ENCODE data around the gene SSR4.

SSR4 gene

GRCh38 chrX:153766098-153766817 lies 28.2 kb upstream of the SSR4 start:
- Mint-ChIP-seq H3K4me1 (ENCODE audit: low read depth) (peaks cover 16% of the 10 kb centered on the region), H3K4me3 (peak overlapping the region; percentile 30), H3K36me3 (ENCODE audit: low read depth) (no peaks in the 10 kb centered on the region), H3K27me3 (peaks cover 16% of the 10 kb centered on the region), H3K9me3 (no peaks in the 10 kb centered on the region), H3K27ac (peak overlapping the region; percentile 22)
- peak; percentile 58 for DNase-seq

GRCh38 chrX:153766871-153767673 lies 27.4 kb upstream of the SSR4 start:
- Mint-ChIP-seq H3K27me3 (peaks cover 16% of the 10 kb centered on the region), H3K9me3 (no peaks in the 10 kb centered on the region), H3K4me3 (no peak overlapping the region), H3K36me3 (ENCODE audit: low read depth) (no peaks in the 10 kb centered on the region), H3K27ac (no peak overlapping the region), H3K4me1 (ENCODE audit: low read depth) (peaks cover 16% of the 10 kb centered on the region)
- no peak for DNase-seq

- Mint-ChIP-seq H3K27me3 (peaks cover 20% of the 10 kb centered on the region), H3K36me3 (ENCODE audit: low read depth) (no peaks in the 10 kb centered on the region), H3K4me1 (ENCODE audit: low read depth) (peaks cover 16% of the 10 kb centered on the region), H3K9me3 (no peaks in the 10 kb centered on the region), H3K4me3 (no peak overlapping the region), H3K27ac (no peak overlapping the region)
- no peak for DNase-seq
These were observed 26.8 kb upstream of the SSR4 start for GRCh38 chrX:153767674-153768055.

GRCh38 chrX:153768311-153769157 lies 25.9 kb upstream of the SSR4 start:
- no peak overlapping the region for H3K4me3 Mint-ChIP-seq
- H3K27me3 Mint-ChIP-seq: peaks cover 16% of the 10 kb centered on the region
- H3K9me3 Mint-ChIP-seq: no peaks in the 10 kb centered on the region
- H3K27ac Mint-ChIP-seq: no peak overlapping the region
- peaks cover 16% of the 10 kb centered on the region for H3K4me1 Mint-ChIP-seq (ENCODE audit: low read depth)
- no peaks in the 10 kb centered on the region for H3K36me3 Mint-ChIP-seq (ENCODE audit: low read depth)
- DNase-seq: peak; percentile 27

- H3K4me3 Mint-ChIP-seq: no peak overlapping the region
- H3K27me3 Mint-ChIP-seq: peaks cover 12% of the 10 kb centered on the region
- no peak overlapping the region for H3K27ac Mint-ChIP-seq
- H3K4me1 Mint-ChIP-seq (ENCODE audit: low read depth): peaks cover 12% of the 10 kb centered on the region
- H3K36me3 Mint-ChIP-seq (ENCODE audit: low read depth): no peaks in the 10 kb centered on the region
- DNase-seq: peak; percentile 26
- no peaks in the 10 kb centered on the region for H3K9me3 Mint-ChIP-seq
These were observed 25.2 kb upstream of the SSR4 start for GRCh38 chrX:153769158-153769864.

- Mint-ChIP-seq H3K9me3 (no peaks in the 10 kb centered on the region), H3K4me3 (no peak overlapping the region)
These were observed 24.4 kb upstream of the SSR4 start for GRCh38 chrX:153769865-153770600.

DNA sequence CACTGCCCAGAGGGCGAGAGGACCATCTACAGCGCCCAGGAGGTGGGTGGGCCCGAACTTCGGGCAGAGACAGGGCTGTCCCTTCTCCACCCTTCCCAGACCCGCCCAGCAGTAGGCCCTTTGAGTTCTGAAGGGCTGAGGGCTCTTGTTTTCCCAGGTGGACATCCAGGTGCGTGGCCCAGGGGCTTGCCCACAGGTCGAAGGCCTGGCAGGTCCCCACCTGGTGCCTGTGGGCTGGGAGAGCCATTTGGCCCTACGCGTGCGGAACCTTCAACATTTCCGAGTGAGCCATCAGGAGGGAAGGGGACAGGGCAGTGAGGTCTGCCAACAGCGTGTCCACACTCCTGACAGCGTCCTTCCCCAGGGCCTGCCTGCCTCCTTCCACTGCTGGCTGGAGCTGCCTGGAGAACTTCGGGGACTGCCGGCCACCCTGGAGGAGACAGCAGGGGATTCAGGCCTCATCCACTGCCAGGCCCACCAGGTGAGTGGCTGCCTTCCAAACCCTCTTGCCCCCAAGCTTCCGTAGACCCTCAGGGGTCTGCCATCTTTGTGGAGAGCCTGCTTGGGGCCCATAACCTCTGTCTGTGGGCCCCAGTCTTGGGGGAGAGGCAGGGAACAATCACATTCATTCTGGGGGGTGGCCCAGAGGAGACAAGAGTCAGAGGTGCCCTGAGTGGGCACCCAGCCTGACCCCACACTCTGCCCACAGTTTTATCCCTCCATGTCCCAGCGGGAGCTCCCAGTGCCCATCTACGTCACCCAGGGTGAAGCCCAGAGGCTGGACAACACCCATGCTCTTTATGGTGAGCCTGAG lies 23.7 kb upstream of the SSR4 start:
- H3K4me1 Mint-ChIP-seq (ENCODE audit: low read depth): peaks cover 12% of the 10 kb centered on the region
- H3K36me3 Mint-ChIP-seq (ENCODE audit: low read depth): no peaks in the 10 kb centered on the region
- no peak overlapping the region for H3K4me3 Mint-ChIP-seq
- H3K9me3 Mint-ChIP-seq: no peaks in the 10 kb centered on the region
- DNase-seq: no peak
- no peak overlapping the region for H3K27ac Mint-ChIP-seq
- peaks cover 12% of the 10 kb centered on the region for H3K27me3 Mint-ChIP-seq

More at GRCh38 chrX:153769865-153770600, 24.4 kb upstream of the SSR4 start:
- Mint-ChIP-seq H3K4me1 (ENCODE audit: low read depth) (peaks cover 12% of the 10 kb centered on the region), H3K27me3 (peaks cover 12% of the 10 kb centered on the region), H3K27ac (no peak overlapping the region), H3K36me3 (ENCODE audit: low read depth) (no peaks in the 10 kb centered on the region)
- DNase-seq: no peak

DNA sequence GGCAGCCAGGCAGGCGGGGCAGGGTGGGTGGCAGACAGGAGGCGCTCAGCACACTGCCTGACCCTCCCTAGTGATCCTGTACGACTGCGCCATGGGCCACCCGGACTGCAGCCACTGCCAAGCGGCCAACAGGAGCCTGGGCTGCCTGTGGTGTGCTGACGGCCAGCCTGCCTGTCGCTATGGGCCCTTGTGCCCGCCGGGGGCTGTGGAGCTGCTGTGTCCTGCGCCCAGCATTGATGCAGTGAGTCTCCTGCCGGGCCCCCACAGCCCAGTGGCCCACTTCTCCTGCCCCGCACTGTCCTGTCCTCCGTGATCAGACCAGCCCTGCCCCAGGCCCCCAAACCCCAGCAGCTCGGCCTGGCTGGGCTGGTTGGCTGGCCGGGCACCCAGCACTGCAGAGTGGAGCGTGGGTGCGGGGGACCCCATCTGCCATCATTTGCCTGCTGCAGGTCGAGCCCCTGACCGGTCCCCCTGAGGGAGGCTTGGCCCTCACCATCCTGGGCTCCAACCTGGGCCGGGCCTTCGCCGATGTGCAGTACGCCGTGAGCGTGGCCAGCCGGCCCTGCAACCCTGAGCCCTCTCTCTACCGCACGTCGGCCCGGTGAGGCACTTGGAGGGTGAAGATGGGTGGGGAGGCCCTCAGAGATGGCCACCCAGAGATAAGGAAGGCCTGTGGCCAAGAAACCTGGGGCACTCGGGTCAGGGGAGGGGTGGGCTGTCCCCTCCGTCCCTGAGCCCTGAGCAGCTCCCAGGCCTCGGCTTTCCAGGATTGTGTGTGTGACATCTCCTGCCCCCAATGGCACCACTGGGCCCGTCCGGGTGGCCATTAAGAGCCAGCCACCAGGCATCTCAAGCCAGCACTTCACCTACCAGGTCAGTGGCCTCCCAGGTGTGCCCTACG lies 22.8 kb upstream of the SSR4 start:
- Mint-ChIP-seq H3K27me3 (peaks cover 9% of the 10 kb centered on the region), H3K27ac (no peak overlapping the region), H3K9me3 (no peaks in the 10 kb centered on the region), H3K36me3 (ENCODE audit: low read depth) (no peaks in the 10 kb centered on the region), H3K4me1 (ENCODE audit: low read depth) (peaks cover 5% of the 10 kb centered on the region), H3K4me3 (no peak overlapping the region)
- DNase-seq: no peak

DNA sequence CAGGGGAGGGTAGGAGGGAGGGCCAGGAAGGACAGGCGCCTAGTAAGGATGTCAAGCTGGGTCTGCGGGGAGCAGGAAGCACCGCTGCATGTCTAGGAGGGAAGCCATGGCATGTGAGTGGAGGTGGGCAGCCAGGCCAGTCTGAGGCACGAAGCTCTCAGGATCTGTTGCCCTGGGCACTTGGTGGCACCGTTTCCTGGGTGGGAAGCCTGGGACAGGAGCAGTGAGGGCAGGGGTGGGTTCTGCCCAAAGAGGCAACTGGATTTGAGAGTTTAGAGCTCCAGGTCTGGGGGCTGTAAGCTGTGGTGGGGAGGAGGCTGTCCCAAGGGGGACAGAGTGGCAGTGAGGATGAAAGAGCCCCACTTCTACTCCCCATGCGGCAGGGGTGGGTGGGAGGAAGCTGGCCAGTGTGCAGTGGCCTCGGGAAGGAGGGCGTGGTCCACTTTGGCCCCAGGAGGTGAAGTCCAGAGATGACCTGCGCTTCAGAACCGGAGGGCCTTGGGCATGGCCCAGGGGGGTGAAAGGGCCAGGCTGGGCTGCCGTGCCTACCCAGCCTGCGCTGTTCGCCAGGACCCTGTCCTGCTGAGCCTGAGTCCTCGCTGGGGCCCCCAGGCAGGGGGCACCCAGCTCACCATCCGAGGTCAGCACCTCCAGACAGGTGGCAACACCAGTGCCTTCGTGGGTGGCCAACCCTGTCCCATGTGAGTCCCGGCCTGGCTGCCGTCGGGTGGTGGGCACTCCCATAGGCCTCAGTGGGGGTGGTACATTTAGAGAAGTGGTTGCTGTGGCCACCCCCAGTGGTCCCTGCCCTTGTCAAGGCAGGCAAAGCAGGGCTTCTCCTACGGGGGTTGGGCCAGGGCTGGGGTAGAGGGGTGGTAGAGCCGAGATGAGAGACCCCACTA lies 21.9 kb upstream of the SSR4 start:
- Mint-ChIP-seq H3K4me1 (ENCODE audit: low read depth) (peaks cover 3% of the 10 kb centered on the region), H3K4me3 (no peak overlapping the region), H3K27ac (no peak overlapping the region), H3K36me3 (ENCODE audit: low read depth) (no peaks in the 10 kb centered on the region), H3K27me3 (peaks cover 9% of the 10 kb centered on the region), H3K9me3 (no peaks in the 10 kb centered on the region)
- no peak for DNase-seq

DNA sequence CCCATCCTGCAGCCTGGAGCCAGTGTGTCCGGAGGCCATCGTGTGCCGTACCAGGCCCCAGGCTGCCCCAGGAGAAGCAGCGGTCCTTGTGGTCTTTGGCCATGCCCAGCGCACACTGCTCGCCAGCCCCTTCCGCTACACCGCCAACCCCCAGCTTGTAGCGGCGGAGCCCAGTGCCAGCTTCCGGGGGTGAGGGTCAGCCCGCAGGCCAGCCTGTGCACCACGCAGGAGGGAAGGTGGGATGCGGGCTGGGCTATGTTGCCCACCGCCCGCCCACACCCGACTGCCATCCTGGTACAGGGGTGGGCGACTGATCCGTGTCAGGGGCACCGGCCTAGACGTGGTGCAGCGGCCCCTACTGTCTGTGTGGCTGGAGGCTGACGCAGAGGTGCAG lies 21.3 kb upstream of the SSR4 start:
- Mint-ChIP-seq H3K4me1 (ENCODE audit: low read depth) (no peaks in the 10 kb centered on the region), H3K27me3 (peaks cover 14% of the 10 kb centered on the region), H3K27ac (no peak overlapping the region), H3K36me3 (ENCODE audit: low read depth) (no peaks in the 10 kb centered on the region), H3K4me3 (no peak overlapping the region), H3K9me3 (no peaks in the 10 kb centered on the region)
- DNase-seq: no peak

DNA sequence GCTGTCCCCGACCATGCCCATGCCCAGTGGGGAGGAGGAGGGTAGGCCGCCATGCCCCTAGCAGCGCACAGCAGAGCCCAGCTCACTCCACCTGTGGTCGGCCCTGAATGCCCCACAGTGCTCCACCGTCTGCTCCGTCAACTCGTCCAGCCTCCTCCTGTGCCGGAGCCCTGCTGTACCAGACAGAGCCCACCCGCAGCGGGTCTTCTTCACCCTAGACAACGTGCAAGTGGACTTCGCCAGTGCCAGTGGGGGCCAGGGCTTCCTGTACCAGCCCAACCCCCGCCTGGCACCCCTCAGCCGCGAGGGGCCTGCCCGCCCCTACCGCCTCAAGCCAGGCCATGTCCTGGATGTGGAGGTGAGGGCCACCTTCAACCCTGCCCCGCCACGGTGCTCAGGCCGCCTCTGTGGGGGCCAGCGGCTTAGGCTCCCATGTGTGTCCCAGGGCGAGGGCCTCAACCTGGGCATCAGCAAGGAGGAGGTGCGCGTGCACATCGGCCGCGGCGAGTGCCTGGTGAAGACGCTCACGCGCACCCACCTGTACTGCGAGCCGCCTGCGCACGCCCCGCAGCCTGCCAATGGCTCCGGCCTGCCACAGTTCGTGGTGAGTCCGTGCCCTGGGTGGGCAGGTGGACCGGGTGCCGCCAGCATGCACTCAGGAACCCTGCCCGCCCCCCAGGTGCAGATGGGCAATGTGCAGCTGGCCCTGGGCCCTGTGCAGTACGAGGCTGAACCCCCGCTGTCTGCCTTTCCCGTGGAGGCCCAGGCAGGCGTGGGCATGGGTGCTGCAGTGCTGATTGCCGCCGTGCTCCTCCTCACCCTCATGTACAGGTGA lies 20.5 kb upstream of the SSR4 start:
- no peak overlapping the region for H3K27ac Mint-ChIP-seq
- H3K36me3 Mint-ChIP-seq (ENCODE audit: low read depth): no peaks in the 10 kb centered on the region
- H3K27me3 Mint-ChIP-seq: peaks cover 14% of the 10 kb centered on the region
- DNase-seq: no peak
- no peaks in the 10 kb centered on the region for H3K9me3 Mint-ChIP-seq
- H3K4me3 Mint-ChIP-seq: no peak overlapping the region
- no peaks in the 10 kb centered on the region for H3K4me1 Mint-ChIP-seq (ENCODE audit: low read depth)

Data from activated T-cell treated with anti-CD3 and anti-CD28 coated beads, Interleukin-2, amount 50 U/mL, for 24 hours (primary cell).